Left lung (tissue), 10 donors: ENCODE measurements around the gene ACTR2. TPM values are rescaled to one million over a fixed set of nuclear protein-coding genes. Genes with fewer than 3 reads are reported as not detected.

Source experiments
- ATAC-seq: fragments of 200-7000 bp; cut with Tn5 transposase; one replicate; pipeline ENCODE4 v1.9.1; 2020; ENCODE audit warnings: moderate library complexity
- DNase-seq, 4 donors: peaks; one replicate each; pipeline ENCODE4 v3.0.0-alpha.2; 2013 to 2020
- H3K27ac ChIP-seq, 2 donors: fragments of 200-600 bp; sonication (generic) in 1 of 2; one replicate each; pipeline versions ENCODE4 v1.5.0 to v1.8.0; 2020 to 2021
- H3K27me3 ChIP-seq, 2 donors: fragments of 200-600 bp; sonication (generic) in 1 of 2; one replicate each; pipeline versions ENCODE4 v1.5.0 to v1.8.0; 2020 to 2021
- H3K36me3 ChIP-seq, 2 donors: fragments of 200-600 bp; sonication (generic) in 1 of 2; one replicate each; pipeline versions ENCODE4 v1.5.0 to v1.8.0; 2020 to 2021
- H3K4me1 ChIP-seq, 2 donors: fragments of 200-600 bp; one replicate each; pipeline ENCODE4 v1.8.0; 2021
- H3K4me3 ChIP-seq, 2 donors: fragments of 200-600 bp; sonication (generic) in 1 of 2; one replicate each; pipeline versions ENCODE4 v1.5.0 to v1.8.0; 2020 to 2021; ENCODE audit warnings: mild to moderate bottlenecking in 1 of 2
- H3K9me3 ChIP-seq, 2 donors: fragments of 200-600 bp; sonication (generic) in 1 of 2; one replicate each; pipeline versions ENCODE4 v1.5.0 to v1.8.0; 2020 to 2021
- intact Hi-C, 2 donors: fragments of 100-400 bp; cut with DNase I; formaldehyde crosslinking; loops; one replicate each; pipeline versions ENCODE4 v1.11.2 to v1.14.2; 2022
- polyA plus RNA-seq, 6 donors: library from polyadenylated mRNA; unstranded; fragments of 120-200 nt; gene quantifications; one replicate each; pipeline ENCODE4 v1.2.1, GENCODE V29; 2013; ENCODE audit not compliant: insufficient read length in 6 of 6
- total RNA-seq, 2 donors: library from RNA; stranded (reverse); fragmentation: NEBNext Ultra II Directional; extraction: Animal tissue kit (Norgen Biotek cat#: 25700); gene quantifications; one replicate each; pipeline ENCODE4 v1.2.1, GENCODE V29; 2021
- TF ChIP-seq, protein P1 (sequence below), 2 donors: fragments of 200-600 bp; sonication (generic) in 1 of 2; IDR thresholded peaks; one replicate each; pipeline versions ENCODE4 v1.5.0 to v1.8.0; 2021; ENCODE audit warnings: antibody characterized with exemption in 2 of 2
- donor health status: DM: no; HTN: yes; CAD: no.
- donor health status: DM: no; HTN: no; CAD: no.

ACTR2 gene
- total and polyA plus RNA-seq, 8 donors, result 157 to 314 (median 194) TPM

GRCh38 chr2:65317841-65318240, 90.2 kb downstream of the ACTR2 start:
- Histone ChIP-seq H3K4me3 (no peak overlapping the region), H3K36me3 (peaks cover 0 to 38% of the 10 kb centered on the region in 2 donors), H3K27me3 (no peaks in the 10 kb centered on the region), H3K9me3 (no peaks in the 10 kb centered on the region), H3K27ac (no peak overlapping the region), H3K4me1 (peaks cover 0 to 7% of the 10 kb centered on the region in 2 donors)
- DNase-seq (no peak), ATAC-seq (no peak)
- intact Hi-C loops, result no loop called here
- TF ChIP-seq, protein P1, sequence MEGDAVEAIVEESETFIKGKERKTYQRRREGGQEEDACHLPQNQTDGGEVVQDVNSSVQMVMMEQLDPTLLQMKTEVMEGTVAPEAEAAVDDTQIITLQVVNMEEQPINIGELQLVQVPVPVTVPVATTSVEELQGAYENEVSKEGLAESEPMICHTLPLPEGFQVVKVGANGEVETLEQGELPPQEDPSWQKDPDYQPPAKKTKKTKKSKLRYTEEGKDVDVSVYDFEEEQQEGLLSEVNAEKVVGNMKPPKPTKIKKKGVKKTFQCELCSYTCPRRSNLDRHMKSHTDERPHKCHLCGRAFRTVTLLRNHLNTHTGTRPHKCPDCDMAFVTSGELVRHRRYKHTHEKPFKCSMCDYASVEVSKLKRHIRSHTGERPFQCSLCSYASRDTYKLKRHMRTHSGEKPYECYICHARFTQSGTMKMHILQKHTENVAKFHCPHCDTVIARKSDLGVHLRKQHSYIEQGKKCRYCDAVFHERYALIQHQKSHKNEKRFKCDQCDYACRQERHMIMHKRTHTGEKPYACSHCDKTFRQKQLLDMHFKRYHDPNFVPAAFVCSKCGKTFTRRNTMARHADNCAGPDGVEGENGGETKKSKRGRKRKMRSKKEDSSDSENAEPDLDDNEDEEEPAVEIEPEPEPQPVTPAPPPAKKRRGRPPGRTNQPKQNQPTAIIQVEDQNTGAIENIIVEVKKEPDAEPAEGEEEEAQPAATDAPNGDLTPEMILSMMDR (IDR thresholded peaks at IDR 0.05), result no peak

DNA sequence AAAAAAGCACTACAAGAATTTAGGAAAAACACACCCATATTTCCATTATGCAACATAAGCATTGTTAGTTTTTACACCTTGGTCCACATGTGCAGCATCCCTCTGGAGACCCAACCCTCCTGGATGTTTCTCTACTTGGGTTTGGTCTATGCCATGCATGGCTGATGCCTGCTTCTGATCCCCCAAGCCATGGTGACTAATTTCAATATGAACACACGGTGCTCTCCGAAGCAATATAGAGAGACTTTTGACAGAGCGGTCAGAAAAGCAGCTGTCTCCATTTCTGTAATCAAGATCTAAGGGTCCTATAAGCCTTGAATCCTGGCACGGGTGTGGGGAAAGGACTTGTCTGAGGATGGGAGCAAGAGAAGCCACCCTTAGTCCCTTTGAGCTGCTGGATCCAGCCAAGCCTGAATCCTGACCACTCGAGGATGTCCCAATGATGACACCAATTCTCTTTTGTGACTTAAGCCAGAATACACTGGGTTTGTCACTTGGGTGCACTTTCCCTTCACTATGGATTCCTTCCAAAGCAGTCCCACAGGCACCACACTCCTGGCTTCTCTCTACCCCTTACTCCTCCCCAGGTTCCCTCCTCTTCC, 91.5 kb downstream of the ACTR2 start:
- Histone ChIP-seq H3K9me3 (no peaks in the 10 kb centered on the region), H3K4me1 (no peaks in the 10 kb centered on the region), H3K27me3 (no peaks in the 10 kb centered on the region), H3K4me3 (no peak overlapping the region), H3K27ac (no peak overlapping the region), H3K36me3 (peaks cover 0 to 25% of the 10 kb centered on the region in 2 donors)
- DNase-seq, result no peak
- ATAC-seq, result no peak
- intact Hi-C loops, result no loop called here
- TF ChIP-seq, protein P1 (IDR thresholded peaks at IDR 0.05), result no peak

DNA sequence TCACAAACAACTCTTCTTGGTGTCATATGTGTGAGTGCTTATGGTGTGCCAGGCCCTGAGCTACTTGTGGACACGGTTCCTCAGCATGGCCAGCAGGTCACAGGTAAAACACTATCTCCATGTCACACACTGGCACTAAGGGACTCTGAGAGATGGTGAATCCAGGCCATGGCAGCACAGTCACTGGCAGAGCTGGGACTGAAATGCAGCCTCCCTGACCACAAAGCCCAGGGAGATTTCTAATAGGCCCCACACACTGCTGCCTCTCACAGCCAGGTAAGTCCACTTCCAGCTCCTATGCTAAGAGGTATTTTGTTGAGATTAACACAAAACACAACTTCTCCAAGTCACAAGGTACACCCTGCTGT, 92.0 kb downstream of the ACTR2 start:
- intact Hi-C loops, result no loop called here
- no peaks in the 10 kb centered on the region for H3K27me3 ChIP-seq
- ATAC-seq, result no peak
- TF ChIP-seq, protein P1 (IDR thresholded peaks at IDR 0.05), result no peak
- H3K4me1 ChIP-seq, result no peaks in the 10 kb centered on the region
- no peak overlapping the region for H3K27ac ChIP-seq
- H3K36me3 ChIP-seq, result peaks cover 0 to 22% of the 10 kb centered on the region in 2 donors
- no peak overlapping the region for H3K4me3 ChIP-seq
- DNase-seq, result no peak
- no peaks in the 10 kb centered on the region for H3K9me3 ChIP-seq

- Histone ChIP-seq H3K9me3 (no peaks in the 10 kb centered on the region), H3K4me3 (no peak overlapping the region), H3K4me1 (no peaks in the 10 kb centered on the region), H3K36me3 (peaks cover 0 to 17% of the 10 kb centered on the region in 2 donors), H3K27ac (no peak overlapping the region), H3K27me3 (no peaks in the 10 kb centered on the region)
- intact Hi-C loops, result no loop called here
- no peak for DNase-seq
- TF ChIP-seq, protein P1 (IDR thresholded peaks at IDR 0.05), result no peak
- peak; percentile 70 for ATAC-seq
Observed at GRCh38 chr2:65320042-65320725, 92.6 kb downstream of the ACTR2 start.

Other genes starting within 250 kb of the ACTR2 start
- gene SLC1A4, start 238.4 kb upstream of the ACTR2 start, total RNA-seq, result 10 to 100 TPM; 16.9 to 21.9 TPM
- 1 to 10 TPM; 6.4 to 8.1 (median 7.4) TPM for gene SLC1A4, start 238.4 kb upstream of the ACTR2 start, polyA plus RNA-seq
- 10 to 100 TPM in 1 of 2 donors, 1 to 10 TPM in 1; 7.9 to 10.4 TPM for gene CEP68, start 171.4 kb upstream of the ACTR2 start, total RNA-seq
- gene CEP68, start 171.4 kb upstream of the ACTR2 start, polyA plus RNA-seq, result 10 to 100 TPM; 28.1 to 32.4 (median 30.8) TPM
- 100 to 1,000 TPM; 160 to 202 TPM for gene RAB1A, start 97.7 kb upstream of the ACTR2 start, total RNA-seq
- 100 to 1,000 TPM; 156 to 191 (median 169) TPM for gene RAB1A, start 97.7 kb upstream of the ACTR2 start, polyA plus RNA-seq
- gene SPRED2, start 204.8 kb downstream of the ACTR2 start, total RNA-seq, result 10 to 100 TPM; 34.5 to 47.1 TPM
- 10 to 100 TPM; 31.5 to 41.5 (median 40.4) TPM for gene SPRED2, start 204.8 kb downstream of the ACTR2 start, polyA plus RNA-seq